GF-D8 (cell line): Measurements from ENCODE around the gene C6orf132.
A peak's percentile ranks its signal among the peaks of the same experiment; 100 is the strongest.
"Not testable (repeated sequence)": the region's sequence is repeated elsewhere in the genome, so short reads cannot be mapped to it uniquely, and the experiment has no call there.

ENCODE experiments used
- DNase-seq: peaks from one replicate; lab custom pipeline; 2025; lab: John Stamatoyannopoulos, UW

Gene C6orf132

DNA sequence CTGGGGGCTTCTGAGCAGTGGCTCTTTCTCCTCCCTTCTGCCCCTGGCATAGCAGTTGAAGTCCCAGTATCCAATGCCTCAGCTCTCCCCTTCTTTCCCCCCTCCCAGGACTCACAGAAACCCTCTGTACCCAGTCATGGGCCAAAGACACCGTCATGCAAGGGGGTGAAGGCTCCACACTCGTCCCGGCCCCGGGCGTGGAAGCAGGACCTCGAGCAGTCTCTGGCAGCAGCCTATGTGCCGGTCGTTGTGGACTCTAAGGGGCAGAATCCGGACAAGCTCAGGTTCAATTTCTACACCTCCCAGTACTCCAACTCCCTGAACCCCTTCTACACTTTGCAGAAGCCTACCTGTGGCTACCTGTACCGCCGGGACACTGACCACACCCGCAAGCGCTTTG, 20.4 kb upstream of the C6orf132 start:
- no peak for DNase-seq

DNA sequence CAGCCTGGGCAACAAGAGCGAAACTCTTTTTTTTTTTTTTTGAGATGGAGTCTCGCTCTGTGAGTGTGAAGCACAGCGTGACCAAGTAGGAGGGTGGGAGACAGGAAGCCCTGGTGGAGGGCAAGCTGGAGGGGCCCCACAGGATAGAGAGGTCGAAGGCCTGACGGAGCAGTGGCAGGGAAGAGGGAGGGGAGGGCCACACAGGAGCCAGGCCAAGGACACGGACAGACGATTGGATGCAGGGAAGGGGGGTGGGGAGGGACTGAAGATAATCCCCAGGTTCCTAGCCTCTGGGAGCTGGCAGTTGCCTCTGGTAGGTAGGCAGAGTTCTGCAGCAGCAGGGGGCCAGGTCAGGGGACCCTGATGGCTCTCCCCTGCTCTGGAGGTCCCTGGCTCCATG, 20.0 kb upstream of the C6orf132 start:
- no peak for DNase-seq

DNA sequence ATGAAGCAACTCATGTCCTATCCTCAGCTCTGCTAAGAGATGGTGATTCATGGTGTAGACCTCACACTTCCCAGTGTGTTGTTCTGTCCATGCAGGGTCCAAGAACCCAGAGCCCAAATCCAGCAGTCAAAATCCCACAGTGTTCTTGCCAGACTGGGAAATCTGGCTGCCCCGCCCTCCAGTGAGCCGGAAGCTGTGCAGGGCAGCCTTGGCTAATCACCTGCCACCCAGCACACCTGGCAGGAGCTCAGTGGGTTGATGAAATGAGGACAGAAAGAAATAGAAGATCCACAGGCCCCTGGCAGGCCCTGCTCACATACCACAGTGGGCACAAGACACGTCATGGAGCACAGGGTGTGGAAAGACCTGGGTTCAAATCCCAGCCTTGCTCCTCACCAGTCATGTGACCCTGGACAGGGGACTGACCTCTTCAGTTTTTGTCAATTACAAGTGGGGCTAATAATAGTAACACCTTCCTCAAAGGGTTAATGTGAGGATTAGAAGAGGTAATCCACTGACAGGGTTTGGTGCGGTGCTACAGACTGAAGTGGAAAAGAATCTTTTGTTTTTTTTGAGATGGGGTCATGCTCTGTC, 17.1 kb upstream of the C6orf132 start:
- no peak for DNase-seq

DNA sequence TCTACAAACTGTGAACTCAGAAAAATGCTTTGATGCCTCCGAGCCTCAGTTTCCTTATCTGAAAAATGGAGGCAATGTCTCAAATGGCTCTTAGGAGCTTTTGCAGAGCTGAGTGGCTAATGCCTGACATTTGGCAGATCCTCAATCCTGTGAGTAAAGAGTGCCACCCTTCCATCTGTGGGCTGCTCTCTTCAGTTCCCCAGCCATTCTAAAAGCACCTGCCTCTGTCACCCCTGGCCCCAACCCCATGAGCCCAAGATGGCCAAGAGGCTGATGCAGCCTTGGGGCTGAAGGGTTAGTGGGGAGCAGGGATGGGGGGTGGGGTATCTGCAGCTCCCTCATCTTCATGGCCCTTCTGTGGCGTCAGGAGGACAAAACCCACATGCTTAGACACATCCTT, 16.2 kb upstream of the C6orf132 start:
- DNase-seq = no peak

DNA sequence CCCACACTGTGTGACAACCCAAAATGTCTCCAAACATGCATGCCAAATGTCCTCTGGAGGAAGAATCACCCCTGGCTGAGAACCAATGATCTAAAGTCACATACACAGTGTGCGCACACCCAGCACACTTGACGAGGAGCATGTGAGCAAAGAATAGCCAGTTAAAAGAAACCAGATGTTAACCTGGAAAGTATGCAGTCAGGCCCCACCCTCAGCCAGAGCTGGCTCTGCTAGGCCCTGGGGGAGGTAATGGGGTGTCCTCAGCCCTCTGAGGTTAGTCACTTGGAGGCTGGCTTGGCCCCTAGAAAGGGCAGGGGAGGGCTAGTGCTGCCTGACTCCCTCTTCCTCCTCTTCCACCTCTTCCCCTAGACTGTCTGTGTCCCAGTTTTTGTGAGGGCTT, 15.6 kb upstream of the C6orf132 start:
- DNase-seq = no peak

DNA sequence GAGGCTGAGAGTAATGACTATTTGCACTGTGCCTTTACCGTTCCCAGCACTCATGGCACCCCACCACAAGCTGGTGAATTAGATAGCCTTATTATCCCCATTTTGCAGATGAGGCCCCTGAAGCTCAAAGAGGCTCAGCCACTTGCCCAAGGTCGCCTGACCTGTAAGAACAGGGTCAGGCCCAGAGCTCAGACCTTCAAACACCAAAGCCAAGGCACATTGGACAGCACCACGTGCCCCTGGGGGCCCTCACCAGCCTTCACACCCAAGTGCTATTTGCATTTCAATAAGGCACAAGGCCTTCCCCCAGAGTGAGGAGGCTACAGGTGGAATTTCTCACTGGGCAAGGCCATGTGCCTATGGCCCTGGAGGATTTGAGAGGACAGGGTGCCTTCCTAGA, 14.2 kb upstream of the C6orf132 start:
- no peak for DNase-seq

DNA sequence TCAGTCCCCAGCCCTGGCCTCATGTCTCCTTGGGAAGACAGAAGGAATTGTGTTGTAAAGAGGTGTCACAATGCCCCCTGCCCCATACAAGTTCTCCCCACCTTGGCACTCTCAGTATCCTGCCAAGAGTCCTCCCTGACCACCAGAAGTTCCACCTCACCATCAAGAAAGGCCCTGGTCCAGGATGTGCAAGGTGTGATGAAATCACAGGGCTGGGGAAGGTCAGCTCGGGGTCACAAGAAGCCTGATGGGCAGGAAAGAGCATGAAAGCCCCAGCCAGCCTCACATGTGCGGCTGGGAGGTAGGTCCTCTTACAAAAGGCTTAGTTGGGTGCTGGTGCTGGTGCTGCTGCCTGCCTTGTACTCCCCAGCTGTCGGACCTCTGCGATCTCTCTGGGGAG, 12.9 kb upstream of the C6orf132 start:
- no peak for DNase-seq

DNA sequence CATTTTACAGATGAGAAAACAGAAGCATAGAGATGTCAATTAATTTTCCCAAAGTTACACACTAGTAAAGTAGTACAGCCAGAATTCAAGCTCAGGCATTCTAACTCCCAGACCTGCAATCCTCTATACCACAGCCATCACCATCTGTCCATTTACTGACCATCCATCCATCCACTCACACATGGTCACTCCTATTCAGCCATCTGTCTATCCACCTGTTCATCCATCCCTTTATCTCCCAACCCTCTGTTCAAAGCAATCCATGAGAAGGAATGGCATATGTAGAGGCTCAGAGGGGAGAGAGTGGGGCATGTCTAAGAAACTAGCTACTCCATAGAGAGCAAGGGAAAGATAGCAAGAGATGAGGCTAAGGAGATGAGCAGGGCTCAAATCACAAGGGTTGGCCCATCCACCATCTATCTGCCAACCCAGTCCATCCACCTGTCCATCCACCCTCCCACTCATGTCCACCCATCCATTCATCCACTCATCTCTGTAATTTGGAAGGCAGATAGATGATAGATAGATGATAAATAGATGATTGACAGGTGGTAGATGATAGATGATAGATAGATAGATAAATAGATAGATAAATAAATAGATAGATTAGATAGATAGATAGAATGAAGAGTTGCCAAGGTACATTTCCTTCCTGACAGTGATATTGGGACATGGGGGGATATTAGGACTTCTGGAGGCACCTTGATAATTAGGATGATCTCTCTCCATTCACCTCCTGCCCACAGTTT, 12.2 kb upstream of the C6orf132 start:
- no peak for DNase-seq

DNA sequence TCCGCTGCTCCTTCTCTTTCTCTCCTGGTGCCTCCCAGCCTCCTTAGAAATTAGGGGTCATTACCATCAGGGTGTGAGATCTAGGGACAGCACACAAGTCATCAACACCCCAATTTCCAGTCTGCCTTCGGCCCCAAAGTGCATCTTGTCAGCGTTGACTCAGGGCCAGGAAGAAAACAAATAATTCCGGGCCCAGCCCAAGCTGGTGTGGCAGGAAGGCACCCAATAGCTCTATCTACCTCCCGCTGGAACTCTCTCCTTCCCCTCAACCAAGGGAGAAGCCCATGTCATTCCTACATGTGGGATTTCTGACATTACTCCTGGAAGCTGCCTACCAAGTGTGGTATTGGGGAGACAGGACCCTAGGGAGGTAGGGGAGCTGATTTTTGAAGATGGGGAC, 11.5 kb upstream of the C6orf132 start:
- no peak for DNase-seq

DNA sequence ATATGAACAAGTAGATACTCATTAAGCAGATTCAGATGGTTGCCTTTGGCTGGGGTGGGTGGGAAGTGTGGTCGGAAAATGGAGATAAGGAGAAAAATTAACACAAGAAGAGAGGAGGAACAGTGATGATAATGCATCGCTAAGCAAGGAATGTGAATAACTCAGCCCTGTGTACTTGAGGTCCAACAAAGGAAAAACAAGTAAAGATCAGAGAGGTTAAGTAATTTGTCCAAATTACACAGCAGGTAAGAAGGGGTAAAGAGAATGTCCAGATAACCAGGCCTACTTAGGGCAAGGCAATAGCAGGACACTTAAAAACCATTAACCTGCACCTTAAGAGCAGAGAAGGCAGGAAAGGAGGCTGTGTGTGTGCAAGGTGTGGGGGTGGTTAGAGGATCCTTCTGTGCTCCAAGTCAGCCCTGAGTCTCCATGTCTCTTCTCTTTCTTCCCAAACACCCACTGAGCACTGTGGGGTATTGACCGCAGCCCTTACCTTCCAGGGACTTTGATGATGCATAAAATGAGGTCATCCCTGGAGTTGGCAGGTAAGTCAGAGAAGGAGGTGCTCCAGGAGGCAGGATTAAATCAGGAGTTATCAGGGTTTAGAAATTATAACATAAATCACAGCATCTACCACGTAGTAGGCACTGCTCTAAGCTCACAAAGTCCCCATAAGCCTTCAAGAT, 10.3 kb upstream of the C6orf132 start:
- DNase-seq = not testable (repeated sequence)

DNA sequence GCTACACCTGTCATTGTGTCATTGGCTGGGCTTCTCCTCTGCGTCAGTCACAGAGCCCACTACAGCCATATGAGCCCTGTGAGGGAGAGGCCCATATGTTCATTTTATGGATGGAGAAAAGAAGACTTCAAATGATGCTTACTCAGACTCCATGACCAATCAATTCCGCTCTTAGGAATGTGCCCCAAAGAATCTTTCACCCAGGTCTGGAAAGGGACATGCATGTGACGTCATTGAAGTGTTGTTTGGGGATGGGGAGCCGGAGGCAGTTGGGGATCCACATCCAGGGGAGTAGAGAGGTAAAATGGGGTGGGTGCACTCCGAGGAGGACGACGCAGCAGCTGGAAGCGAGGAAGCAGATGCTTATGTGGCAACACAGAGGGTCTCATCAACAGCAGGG, 9.6 kb upstream of the C6orf132 start:
- DNase-seq = no peak

DNA sequence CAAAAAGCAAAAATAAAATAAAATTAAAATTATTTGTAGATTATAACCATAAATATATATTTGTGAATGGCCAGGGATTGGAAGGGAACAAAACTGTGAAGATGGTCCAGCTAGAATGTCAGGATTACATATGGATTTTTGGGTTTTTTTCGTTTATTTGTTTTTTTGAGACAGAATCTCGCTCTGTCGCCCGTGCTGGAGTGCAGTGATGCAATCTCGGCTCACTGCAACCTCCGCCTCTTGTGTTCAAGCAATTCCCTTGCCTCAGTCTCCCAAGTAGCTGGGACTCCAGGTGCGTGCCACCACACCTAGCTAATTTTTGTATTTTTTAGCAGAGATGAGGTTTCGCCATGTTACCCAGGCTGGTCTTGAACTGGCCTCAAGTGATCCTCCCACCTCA, 7.8 kb upstream of the C6orf132 start:
- no peak for DNase-seq

DNA sequence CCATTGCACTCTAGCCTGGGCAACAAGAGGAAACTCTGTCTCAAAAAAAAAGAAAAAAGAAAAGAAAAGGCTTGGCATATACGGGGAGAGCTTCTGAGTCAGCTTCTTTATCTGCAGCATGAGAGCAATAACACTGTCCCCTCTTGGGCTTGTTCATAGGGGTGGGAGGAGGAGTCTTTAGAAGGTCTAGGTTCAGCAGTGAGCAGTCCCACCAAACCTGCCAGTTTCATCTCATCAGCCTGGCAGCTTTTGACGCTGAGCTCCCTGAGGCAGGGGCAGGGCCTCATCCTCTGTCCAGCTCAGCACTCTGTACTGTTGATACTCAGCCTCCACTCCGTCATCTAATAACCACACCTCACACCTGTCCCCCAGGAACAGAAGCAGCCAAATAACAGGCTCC, 5.6 kb upstream of the C6orf132 start:
- DNase-seq = no peak

DNA sequence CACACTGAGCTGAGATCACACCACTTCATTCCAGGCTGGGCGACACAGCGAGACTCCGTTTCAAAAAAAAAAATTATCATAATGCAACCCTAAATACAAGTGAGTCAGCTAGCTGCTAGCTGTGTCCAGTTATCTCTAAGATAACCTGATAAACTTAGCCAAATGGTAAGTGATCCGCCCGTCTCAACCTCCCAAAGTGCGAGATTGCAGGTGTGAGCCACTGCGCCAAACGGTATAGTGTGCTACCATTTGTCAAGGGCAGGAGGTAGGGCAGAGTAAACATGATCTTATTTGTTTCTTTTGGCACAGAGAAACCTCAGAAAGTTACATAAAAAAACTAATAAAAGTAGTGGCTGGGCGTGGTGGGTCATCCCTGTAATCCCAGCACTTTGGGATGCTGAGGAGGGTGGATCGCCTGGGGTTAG, 4.7 kb upstream of the C6orf132 start:
- DNase-seq = no peak

DNA sequence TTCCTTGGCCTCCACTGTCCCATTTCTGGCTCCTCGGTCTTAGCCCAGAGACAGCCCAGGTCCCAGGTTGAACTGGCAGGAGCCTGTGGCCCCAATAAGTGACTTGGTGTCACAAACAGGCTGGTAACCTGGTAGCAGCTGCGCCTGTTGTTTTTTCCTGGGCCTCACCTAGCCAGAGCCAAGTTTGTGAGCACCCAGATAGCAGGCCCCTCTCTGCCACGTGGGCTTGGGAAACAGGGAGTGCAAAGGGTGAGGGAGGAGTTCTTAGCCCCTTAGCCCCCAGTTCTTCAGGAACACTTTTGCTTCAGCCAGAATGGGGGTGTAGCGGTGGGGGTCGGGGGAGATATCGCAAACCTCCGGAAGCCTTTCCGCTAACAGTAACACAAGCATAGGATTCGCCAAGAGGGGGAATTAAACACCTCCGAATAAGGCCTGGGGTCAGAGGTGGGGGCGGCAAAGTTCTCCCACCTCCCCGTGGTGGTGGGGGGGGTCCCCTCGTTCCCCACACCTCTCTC, 760 bp downstream of the C6orf132 start:
- no peak for DNase-seq

DNA sequence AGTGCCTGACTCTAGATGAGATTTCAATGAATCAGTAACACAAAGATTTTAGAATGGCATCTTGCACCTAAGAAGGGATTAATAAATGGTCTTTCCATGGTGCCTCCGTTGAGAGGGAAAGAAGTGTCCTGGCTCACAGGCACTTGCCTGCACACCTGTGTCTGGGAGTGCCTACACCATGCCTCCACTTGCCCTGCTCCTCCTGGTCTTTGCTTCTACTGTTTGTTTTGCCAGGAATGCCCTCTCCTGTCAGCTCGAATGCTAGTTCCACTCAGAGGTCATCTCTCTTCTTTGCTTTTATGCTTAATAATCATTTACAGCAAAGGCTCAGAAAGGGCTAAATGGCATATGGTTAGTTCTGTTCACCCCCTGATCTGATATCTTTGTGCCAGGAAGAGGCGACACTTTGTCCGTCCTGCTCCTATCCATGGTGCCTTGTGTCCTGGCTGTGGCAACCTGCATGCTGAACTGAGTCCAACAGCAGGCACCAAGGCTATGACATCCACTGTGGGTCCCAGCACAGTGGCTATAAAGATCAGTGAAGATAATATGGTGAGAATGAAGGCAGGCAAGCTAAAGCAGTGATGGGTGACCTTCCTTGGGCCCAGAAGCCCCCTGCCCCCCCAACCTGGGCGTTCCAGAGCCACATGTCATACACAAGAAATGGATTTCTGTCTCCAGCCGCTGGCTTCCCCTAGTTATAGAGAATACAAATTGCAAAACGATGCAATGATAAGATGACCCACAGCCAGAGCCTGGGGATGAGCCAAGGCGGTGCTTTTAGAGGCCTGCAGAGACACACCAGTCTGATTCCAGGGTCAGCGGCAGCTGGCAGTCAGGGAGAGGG, 1.4 kb downstream of the C6orf132 start:
- DNase-seq = no peak

DNA sequence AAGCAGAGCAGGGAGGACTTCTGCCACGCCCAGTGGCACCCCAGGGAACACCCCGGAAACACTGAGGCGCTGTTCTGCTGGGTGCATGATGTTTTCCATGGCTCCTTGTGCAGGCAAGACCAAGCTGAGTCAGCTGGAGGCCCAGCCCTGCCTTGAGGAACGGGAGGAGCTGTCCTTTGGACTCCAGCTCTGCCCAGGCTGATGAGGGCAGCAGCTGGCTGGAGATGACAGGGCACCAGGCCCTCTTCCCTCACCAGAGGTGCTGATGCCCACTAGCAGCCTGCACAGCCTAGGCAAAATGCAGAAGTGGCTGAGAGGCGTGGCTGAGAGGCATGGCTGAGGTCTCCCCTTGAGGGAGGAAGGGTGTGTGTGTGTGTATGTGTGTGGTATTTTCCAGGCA, 2.4 kb downstream of the C6orf132 start:
- peak; percentile 17 for DNase-seq

DNA sequence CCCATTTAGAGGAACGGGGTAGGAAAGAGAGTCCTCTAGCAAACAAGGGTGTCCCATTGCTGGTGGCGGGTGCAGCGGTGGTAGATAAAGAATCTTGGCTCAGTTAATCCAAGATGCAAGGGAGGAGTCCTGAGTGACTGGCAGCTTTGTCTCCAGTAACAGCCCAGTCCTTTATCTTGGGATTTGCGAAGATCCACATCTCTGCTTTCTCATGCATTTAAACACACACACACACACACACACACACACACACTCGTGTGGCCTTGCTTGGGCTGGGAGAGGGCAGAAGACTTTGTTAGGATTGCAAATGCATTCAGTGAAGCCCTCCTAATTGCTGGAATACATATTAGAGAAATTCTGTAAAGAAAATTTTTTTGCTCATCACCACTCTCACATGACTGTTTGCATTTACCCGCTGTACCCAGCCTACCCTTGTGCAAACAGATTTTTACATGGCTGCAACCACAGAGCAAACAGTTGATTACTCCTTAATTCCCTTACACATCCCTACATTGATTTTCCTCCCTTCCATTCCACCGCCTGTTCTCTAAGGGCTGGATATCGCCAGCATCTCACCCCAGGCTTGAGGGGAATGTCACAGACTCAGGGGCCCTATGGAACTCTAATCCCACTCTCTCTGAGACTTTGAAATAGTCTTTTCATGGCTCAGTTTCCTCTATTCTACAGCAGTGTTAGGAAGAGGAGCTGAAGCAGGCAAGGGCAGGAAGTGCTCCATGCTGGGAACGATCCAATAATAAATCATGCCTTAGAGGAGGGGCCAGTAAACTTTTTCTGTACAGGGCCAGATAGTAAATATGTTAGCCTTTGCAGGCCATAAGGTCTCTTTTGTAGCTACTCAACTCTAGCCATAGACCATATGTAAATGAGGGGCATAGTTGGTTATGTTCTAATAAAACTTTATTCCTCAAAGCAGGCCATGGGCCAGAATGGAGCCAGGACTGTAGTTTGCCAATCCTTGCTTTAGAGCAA, 3.5 kb downstream of the C6orf132 start:
- no peak for DNase-seq

DNA sequence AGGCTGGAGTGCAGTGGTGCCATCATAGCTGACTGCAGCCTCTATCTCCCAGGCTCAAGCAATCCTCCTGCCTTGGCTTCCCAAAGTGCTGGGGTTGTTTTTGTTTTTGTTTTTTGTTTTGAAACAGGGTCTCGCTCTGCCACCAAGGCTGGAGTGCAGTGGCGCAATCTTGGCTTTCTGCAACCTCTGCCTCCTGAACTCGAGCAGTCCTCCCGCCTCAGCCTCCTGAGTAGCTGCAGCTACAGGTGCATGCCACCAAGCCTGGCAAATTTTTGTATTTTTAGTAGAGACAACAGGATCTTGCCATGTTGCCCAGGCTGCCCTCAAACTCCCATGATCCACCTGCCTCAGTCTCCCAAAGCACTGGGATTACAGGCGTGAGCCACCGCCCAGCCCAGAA, 4.2 kb downstream of the C6orf132 start:
- DNase-seq = no peak

DNA sequence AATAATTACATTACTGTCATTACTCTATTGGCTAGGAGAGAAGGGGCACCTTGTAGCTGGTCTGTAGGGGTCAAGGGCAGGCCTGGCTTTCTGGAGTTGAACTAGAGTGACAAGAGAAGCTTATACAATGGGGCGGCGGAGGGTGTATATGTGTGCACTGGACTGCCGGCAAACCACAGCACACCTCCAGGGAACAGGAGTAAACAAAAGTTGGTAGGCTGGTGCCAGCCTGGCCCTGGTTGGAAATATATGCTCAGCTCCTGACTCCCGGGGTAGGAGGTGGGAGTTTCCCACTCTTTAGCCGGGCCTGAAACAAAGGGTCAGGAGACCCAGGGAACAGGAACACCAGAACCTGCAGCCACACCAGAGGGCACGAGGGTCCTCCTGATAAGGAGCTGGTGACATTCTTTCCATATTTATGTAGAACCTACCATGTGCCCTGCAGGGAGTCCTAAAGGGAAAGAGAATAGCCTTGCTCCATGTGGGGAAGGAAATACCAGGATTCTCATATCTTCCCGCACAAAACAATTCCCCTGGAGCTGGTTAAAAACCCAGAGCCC, 5.1 kb downstream of the C6orf132 start:
- no peak for DNase-seq
